SK-N-MC (cell line): ENCODE results near the gene NUP214.

Experiments used
- DNase-seq: peaks from one replicate; pipeline ENCODE4 v3.0.0-alpha.2; 2011; ENCODE audit warnings: low read depth, low spot score
- H3K27ac ChIP-seq: fragments of 200-600 bp; sonication (generic); 2 replicates; pipeline ENCODE4 v1.5.1; 2016; ENCODE audit warnings: mixed run types
- H3K36me3 ChIP-seq: fragments of 200-600 bp; sonication (generic); 2 replicates; pipeline ENCODE4 v1.6.1; 2017; ENCODE audit warnings: antibody characterized with exemption, low read length, mixed read lengths; ENCODE audit not compliant: insufficient read depth
- H3K4me3 ChIP-seq: fragments of 200-600 bp; sonication (generic); 2 replicates; pipeline ENCODE4 v1.5.1; 2016
- H3K9ac ChIP-seq: fragments of 200-600 bp; sonication (generic); 2 replicates; pipeline ENCODE4 v1.8.0; 2017; ENCODE audit warnings: mixed run types, mixed read lengths; ENCODE audit not compliant: insufficient read length
- H3K9me3 ChIP-seq: fragments of 200-600 bp; sonication (generic); 2 replicates; pipeline ENCODE4 v1.6.1; 2017; ENCODE audit warnings: low read depth, mild to moderate bottlenecking, antibody characterized with exemption, low read length, moderate library complexity, mixed read lengths
- EZH2 ChIP-seq: fragments of 200-600 bp; sonication (generic); IDR thresholded peaks from one replicate; pipeline ENCODE4 v1.6.1; 2017; ENCODE audit warnings: antibody characterized with exemption
- FOXP2 ChIP-seq: optimal IDR thresholded peaks from 2 replicates; pipeline ENCODE3; 2011; ENCODE audit warnings: mild to moderate bottlenecking, moderate library complexity; ENCODE audit not compliant: insufficient read depth; ENCODE audit errors: extremely low read length, control extremely low read depth
- POLR2AphosphoS5 ChIP-seq: IDR thresholded peaks from 2 replicates; pipeline ENCODE4 v1.6.1; 2012; ENCODE audit warnings: mild to moderate bottlenecking, low read depth, low read length, borderline replicate concordance

NUP214 gene

DNA sequence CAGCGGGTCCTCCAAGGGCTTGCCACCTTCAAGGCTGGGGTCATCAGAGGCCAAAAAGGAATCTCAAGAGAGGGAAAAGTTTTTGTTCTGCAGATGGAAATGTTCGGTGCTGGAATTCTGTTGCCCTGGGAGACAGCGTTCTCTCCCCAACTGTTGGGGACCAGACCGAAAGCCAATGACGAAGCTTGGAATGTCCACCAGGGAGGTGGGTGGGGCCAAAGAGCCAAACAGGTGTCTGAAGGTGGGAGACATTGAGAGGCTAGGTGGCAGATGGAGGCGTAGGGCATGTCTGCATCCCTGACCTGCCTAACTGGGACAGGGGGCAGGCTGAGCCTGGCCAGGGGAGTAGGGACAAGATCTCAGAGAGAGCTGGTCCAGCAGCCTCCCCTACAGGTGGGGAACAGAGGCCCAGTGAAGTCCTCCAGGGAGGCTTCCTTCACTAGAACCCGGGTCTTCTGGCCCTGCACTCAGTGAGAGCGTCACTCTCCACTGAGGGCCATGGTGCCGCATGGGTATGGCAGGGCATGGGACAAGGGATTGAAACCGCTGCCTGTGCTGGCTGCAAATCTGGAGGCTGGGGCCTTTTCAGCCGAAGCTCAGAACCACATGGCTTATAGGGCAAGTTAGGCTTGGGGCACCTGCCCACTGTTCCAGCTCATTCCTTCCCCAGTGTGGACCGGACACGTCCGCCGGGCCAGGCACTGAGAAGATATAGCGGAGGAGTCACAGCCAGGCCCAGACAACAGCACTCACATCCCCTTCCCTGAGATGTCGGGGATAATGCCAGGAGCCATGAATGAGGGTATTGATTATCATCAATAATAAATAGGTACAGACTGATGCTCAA, 156.0 kb downstream of the NUP214 start:
- Histone ChIP-seq H3K9ac (no peak overlapping the region), H3K4me3 (no peak overlapping the region), H3K36me3 (no peaks in the 10 kb centered on the region), H3K9me3 (no peaks in the 10 kb centered on the region), H3K27ac (no peak overlapping the region)
- DNase-seq: no peak
- no peak for TF ChIP-seq EZH2
- no peak for TF ChIP-seq FOXP2
- TF ChIP-seq POLR2AphosphoS5: no peak

DNA sequence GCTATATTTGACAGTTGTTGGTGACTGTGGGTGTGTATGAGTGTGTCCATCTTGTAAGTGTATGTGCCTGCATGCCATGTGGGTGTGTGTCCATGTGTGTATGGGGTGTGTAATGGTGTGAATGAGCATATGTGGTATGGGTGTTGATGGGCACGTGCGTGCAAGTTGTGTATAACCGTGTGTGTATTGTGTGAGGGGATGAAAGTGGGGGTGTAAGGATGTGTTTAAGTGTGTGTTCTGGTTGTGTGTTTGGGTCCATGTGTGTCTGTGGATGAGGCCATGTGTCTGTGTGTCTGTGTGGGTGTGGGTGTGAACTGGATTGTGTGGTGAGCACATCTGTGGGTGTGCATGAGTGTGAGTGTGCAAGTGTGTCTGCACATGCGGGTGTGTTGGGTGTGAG, 156.8 kb downstream of the NUP214 start:
- DNase-seq: no peak
- no peak overlapping the region for H3K4me3 ChIP-seq

DNA sequence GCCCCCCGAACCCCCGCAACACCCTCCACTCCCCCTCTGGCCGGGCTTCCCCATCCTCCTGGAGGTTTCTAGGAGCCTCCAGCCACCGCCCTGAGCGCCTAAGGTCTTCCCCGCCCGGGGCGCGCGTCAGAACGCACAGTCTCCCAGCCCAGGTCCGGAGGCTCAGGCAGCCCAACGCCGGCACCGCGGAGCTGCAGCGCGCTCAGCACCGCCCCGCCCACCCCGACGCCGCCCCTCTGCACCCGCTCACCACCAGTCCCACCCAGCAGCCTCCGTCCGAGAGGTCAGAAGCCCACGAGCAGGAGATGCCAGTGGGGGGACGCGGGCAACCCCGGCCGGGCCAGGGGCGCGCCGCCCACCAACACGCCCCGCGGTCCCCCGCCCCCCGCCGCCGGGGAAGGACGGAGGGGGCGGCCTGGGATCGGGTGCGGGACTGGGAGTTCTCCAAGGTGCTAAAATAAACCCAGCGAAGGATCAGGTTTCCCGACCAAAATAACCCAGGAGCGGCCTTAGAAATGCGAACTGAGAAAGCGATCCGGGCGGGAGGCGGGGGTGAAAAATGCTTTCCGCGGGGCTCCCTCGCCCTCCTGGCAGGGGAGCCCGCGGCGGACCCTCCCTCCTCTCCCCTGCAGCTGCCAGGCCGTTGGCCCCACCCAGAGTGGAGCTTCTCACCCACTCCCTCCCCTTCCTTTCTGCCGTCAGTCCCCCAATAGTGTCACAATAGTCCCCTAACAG, 157.5 kb downstream of the NUP214 start:
- TF ChIP-seq POLR2AphosphoS5 (no peak), EZH2 (no peak), FOXP2 (no peak)
- Histone ChIP-seq H3K27ac (no peak overlapping the region), H3K36me3 (no peaks in the 10 kb centered on the region), H3K9ac (no peak overlapping the region), H3K9me3 (no peaks in the 10 kb centered on the region), H3K4me3 (peak overlapping the region; percentile 45; the same call in 1 of the 2 replicates)
- no peak for DNase-seq

More for the DNA sequence above, 156.8 kb downstream of the NUP214 start:
- H3K9me3 ChIP-seq: no peaks in the 10 kb centered on the region
- no peak overlapping the region for H3K9ac ChIP-seq
- H3K36me3 ChIP-seq: no peaks in the 10 kb centered on the region
- no peak for TF ChIP-seq POLR2AphosphoS5
- TF ChIP-seq EZH2: no peak
- TF ChIP-seq FOXP2: no peak
- H3K27ac ChIP-seq: no peak overlapping the region
